ENCODE measurements around the gene SCN1B.

DNA sequence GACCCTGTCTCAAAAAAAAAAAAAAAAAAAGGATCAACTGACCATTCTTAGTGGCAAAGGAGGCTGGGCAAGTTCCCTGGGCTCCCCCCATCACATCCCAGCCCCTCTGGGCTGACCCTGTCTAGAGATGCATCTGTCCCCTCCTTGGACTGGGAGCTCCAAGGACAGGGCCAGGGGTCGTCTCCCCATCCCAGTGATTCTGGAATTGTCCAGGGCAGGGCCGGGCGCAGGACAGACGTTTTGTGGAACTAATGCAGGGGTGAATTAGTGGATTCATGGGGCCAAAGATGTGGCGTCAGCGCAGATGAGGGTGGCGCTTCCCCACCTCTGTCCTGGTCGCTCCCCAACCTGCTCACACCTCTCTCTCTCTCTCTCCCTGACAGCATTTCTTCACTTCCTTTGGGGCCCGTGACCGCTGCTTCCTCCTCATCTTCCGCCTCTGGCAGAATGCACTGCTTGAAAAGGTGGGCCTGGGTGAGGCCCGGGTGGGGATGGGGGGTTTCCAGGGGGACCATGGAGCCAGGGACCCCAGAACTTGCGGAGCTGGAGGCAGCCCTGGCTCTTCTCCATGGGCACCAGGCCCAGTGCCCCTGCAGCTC, 19.1 kb upstream of the SCN1B start:
- TF ChIP-seq, protein P1, sequence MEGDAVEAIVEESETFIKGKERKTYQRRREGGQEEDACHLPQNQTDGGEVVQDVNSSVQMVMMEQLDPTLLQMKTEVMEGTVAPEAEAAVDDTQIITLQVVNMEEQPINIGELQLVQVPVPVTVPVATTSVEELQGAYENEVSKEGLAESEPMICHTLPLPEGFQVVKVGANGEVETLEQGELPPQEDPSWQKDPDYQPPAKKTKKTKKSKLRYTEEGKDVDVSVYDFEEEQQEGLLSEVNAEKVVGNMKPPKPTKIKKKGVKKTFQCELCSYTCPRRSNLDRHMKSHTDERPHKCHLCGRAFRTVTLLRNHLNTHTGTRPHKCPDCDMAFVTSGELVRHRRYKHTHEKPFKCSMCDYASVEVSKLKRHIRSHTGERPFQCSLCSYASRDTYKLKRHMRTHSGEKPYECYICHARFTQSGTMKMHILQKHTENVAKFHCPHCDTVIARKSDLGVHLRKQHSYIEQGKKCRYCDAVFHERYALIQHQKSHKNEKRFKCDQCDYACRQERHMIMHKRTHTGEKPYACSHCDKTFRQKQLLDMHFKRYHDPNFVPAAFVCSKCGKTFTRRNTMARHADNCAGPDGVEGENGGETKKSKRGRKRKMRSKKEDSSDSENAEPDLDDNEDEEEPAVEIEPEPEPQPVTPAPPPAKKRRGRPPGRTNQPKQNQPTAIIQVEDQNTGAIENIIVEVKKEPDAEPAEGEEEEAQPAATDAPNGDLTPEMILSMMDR (CRISPR knock-in tag; IDR thresholded peaks at IDR 0.05): no peak
- TF ChIP-seq, protein P2, sequence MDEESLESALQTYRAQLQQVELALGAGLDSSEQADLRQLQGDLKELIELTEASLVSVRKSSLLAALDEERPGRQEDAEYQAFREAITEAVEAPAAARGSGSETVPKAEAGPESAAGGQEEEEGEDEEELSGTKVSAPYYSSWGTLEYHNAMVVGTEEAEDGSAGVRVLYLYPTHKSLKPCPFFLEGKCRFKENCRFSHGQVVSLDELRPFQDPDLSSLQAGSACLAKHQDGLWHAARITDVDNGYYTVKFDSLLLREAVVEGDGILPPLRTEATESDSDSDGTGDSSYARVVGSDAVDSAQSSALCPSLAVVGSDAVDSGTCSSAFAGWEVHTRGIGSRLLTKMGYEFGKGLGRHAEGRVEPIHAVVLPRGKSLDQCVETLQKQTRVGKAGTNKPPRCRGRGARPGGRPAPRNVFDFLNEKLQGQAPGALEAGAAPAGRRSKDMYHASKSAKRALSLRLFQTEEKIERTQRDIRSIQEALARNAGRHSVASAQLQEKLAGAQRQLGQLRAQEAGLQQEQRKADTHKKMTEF (CRISPR knock-in tag; IDR thresholded peaks at IDR 0.05): no peak
- TF ChIP-seq, protein P3, sequence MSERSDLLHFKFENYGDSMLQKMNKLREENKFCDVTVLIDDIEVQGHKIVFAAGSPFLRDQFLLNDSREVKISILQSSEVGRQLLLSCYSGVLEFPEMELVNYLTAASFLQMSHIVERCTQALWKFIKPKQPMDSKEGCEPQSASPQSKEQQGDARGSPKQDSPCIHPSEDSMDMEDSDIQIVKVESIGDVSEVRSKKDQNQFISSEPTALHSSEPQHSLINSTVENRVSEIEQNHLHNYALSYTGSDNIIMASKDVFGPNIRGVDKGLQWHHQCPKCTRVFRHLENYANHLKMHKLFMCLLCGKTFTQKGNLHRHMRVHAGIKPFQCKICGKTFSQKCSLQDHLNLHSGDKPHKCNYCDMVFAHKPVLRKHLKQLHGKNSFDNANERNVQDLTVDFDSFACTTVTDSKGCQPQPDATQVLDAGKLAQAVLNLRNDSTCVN (CRISPR knock-in tag; IDR thresholded peaks at IDR 0.05; ENCODE audit: borderline replicate concordance): no peak
- no peak for TF ChIP-seq ZNF24 (IDR thresholded peaks at IDR 0.05)
